Putamen (tissue), 1 donor: ENCODE results near the gene ANXA7.
"Not testable (repeated sequence)": the region's sequence is repeated elsewhere in the genome, so short reads cannot be mapped to it uniquely, and the experiment has no call there.

Experiments
- DNase-seq: peaks from one replicate; pipeline ENCODE4 v3.0.0-alpha.2; 2016; ENCODE audit warnings: low spot score

ANXA7 gene

DNA sequence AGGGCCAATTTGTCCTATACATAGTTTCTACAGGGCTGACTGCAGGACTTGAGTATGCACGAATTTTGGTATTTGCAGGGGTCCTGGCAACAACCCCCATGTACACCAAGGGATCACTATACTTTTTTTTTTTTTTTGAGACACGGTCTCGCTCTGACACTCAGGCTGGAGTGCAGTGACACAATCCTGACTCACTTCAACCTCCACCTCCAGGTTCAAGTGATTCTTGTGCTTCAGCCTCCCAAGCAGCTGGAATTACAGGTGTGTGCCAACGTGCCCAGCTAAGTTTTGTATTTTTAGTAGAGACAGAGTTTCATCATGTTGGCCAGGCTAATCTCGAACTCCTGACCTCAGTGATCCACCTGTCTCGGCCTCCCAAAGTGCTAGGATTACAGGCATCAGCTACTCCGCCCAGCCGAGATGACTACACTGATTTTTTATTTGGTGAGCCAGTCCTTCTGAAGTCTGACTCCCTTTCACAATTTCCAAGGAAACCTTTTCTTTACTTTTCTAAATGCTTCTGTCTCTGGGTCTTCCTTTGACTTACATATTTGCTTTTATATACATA, 75.0 kb downstream of the ANXA7 start:
- no peak for DNase-seq

DNA sequence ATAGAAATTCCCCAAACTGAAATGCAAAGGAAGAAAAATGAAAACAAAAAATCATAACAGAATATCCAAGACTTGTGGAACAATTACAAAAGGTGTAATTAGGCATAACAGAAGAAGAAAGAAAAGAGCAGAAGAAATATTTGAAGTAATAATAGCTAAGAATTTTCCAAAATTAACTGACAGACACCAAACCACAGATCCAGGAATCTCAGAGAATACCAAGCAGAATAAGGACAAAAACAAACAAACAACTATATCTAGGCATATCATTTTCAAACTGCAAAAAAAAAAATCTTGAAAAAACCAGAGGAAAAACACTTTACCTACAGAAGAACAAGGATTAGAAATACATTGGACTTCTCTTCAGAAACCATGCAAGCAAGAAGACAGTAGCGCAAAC, 80.7 kb downstream of the ANXA7 start:
- no peak for DNase-seq

DNA sequence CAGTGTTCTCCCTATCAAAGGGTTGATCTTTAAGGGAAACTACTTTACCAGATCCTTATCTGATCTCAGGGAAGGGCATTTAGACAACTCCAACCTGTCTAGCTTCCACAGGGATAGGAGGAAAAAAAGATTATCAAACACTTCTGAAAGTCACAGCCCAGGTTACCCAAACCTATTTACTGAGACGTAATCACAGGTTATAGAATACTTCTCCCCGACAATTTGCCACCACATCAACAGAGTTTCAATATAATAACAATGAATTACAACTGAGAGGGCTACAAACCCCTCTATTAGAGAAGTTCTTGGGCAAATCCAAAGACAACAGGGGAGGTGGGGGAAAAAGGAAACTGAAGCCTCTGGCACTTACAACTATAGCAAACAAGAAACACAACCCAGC, 81.5 kb downstream of the ANXA7 start:
- no peak for DNase-seq

DNA sequence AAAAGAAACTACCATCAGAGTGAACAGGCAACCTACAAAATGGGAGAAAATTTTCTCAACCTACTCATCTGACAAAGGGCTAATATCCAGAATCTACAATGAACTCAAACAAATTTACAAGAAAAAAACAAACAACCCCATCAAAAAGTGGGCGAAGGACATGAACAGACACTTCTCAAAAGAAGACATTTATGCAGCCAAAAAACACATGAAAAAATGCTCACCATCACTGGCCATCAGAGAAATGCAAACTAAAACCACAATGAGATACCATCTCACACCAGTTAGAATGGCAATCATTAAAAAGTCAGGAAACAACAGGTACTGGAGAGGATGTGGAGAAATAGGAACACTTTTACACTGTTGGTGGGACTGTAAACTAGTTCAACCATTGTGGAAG, 85.3 kb downstream of the ANXA7 start:
- DNase-seq, result not testable (repeated sequence)

DNA sequence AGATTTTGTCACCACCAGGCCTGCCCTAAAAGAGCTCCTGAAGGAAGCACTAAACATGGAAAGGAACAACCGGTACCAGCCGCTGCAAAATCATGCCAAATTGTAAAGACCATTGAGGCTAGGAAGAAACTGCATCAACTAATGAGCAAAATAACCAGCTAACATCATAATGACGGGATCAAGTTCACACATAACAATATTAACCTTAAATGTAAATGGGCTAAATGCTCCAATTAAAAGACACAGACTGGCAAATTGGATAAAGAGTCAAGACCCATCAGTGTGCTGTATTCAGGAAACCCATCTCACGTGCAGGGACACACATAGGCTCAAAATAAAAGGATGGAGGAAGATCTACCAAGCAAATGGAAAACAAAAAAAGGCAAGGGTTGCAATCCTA, 88.6 kb downstream of the ANXA7 start:
- not testable (repeated sequence) for DNase-seq
